ENCODE data around the gene ARFIP2. TPM values are rescaled to one million over a fixed set of nuclear protein-coding genes. Genes with fewer than 3 reads are reported as not detected.
A peak's percentile ranks its signal among the peaks of the same experiment; 100 is the strongest.

ARFIP2 gene
- total and polyA plus RNA-seq, 10 of the 15 experiments (the other 5 are each of a cell fraction or from before 2014, with no cell fraction given) = 11.7 to 59.8 (median 48.0) TPM

GRCh38 chr11:6505577-6506240 lies 24.6 kb upstream of the ARFIP2 start (continued):
- TF ChIP-seq ZBTB40 (IDR thresholded peaks at IDR 0.05; ENCODE audit: borderline replicate concordance) = no peak
- TF ChIP-seq USF1 (IDR thresholded peaks at IDR 0.05; ENCODE audit: borderline replicate concordance, extremely low read length, insufficient read depth, low read depth, low read length) = no peak
- TF ChIP-seq TBL1XR1 (IDR thresholded peaks at IDR 0.05; ENCODE audit: low read depth, low read length) = no peak
- peak; percentile 58 for TF ChIP-seq RAD21 (IDR thresholded peaks at IDR 0.05; ENCODE audit: insufficient read depth, low read depth, low read length)
- no peak for TF ChIP-seq BHLHE40 (IDR thresholded peaks at IDR 0.05; ENCODE audit: borderline replicate concordance in 1 of 2, low read depth in 2 of 2, low read length in 1 of 2)
- TF ChIP-seq ETV6 (conservative IDR thresholded peaks at IDR 0.05 in 1 of 2, IDR thresholded peaks at IDR 0.05 in 1 of 2; ENCODE audit: borderline replicate concordance in 1 of 2, low read depth in 1 of 2) = no peak
- TF ChIP-seq RCOR1 (conservative IDR thresholded peaks at IDR 0.05; ENCODE audit: low read depth, low read length) = no peak
- no peak for TF ChIP-seq SIX5 (IDR thresholded peaks at IDR 0.05; ENCODE audit: low read depth, low read length, severe bottlenecking)
- no peak for TF ChIP-seq MXI1 (IDR thresholded peaks at IDR 0.05; ENCODE audit: low read depth, low read length)
- no peak for TF ChIP-seq GATAD2B (conservative IDR thresholded peaks at IDR 0.05; ENCODE audit: low read depth)
- TF ChIP-seq KDM1A (IDR thresholded peaks at IDR 0.05; ENCODE audit: borderline replicate concordance) = no peak
- no peak for TF ChIP-seq CHD4 (IDR thresholded peaks at IDR 0.05)
- TF ChIP-seq POLR2A (IDR thresholded peaks at IDR 0.05; ENCODE audit: low read depth, low read length) = no peak
- no peak for TF ChIP-seq IRF3 (IDR thresholded peaks at IDR 0.05)
- no peak for TF ChIP-seq BMI1 (IDR thresholded peaks at IDR 0.05; ENCODE audit: borderline replicate concordance)
- TF ChIP-seq PBX3 (IDR thresholded peaks at IDR 0.05; ENCODE audit: insufficient replicate concordance, low read depth, low read length) = no peak
- peak; percentile 82 for TF ChIP-seq RUNX3 (IDR thresholded peaks at IDR 0.05; ENCODE audit: low read length)
- no peak for TF ChIP-seq RB1 (IDR thresholded peaks at IDR 0.05; ENCODE audit: borderline replicate concordance)
- no peak for TF ChIP-seq NFYA (IDR thresholded peaks at IDR 0.05; ENCODE audit: borderline replicate concordance, low read depth, low read length)
- TF ChIP-seq CEBPB (IDR thresholded peaks at IDR 0.05; ENCODE audit: borderline replicate concordance in 1 of 2, low read depth in 2 of 2, low read length in 2 of 2) = no peak
- no peak for TF ChIP-seq MLLT1 (IDR thresholded peaks at IDR 0.05)

Measured in GM12878 (cell line).